Endothelial cell of umbilical vein (primary cell): ENCODE data around the gene SVIL. TPM values are rescaled to one million over a fixed set of nuclear protein-coding genes. Genes with fewer than 3 reads are reported as not detected.
A peak's percentile ranks its signal among the peaks of the same experiment; 100 is the strongest.
"Not testable (repeated sequence)": the region's sequence is repeated elsewhere in the genome, so short reads cannot be mapped to it uniquely, and the experiment has no call there.

Source experiments
- BruUV-seq: library from RNA; stranded (reverse); fragments of 400-500 nt; replicated peaks from 2 replicates; lab custom pipeline; 2021; lab: Mats Ljungman, UMichigan
- CTCF ChIA-PET: fragments of 300-600, 350-600 bp; sonication (Branson Sonifier 250); formaldehyde crosslinking; loops from one replicate; lab custom pipeline; 2021; ENCODE audit warnings: antibody characterized with exemption, inconsistent platforms; lab: Charles Lee
- POLR2A ChIA-PET: fragments of 300-600, 350-600 bp; sonication (Branson Sonifier 250); formaldehyde crosslinking; loops from one replicate; lab custom pipeline; 2021; ENCODE audit warnings: antibody characterized with exemption, inconsistent platforms; lab: Charles Lee
- DNase-seq: peaks from one replicate; pipeline ENCODE4 v3.0.0-alpha.2; 2011; ENCODE audit warnings: low read depth, low spot score
- FAIRE-seq: peaks from 2 replicates; lab custom pipeline; 2011; peaks lifted over from hg19 to GRCh38; lab: Jason Lieb, UNC
- H2AFZ ChIP-seq: 2 replicates; pipeline ENCODE4 v1.6.0; 2012; ENCODE audit warnings: low read depth, low read length, control low read depth, inconsistent platforms
- H3K27ac ChIP-seq: 2 replicates; pipeline ENCODE4 v1.5.1; 2011; ENCODE audit warnings: low read depth, mild to moderate bottlenecking, control low read depth, low read length, moderate library complexity; ENCODE audit not compliant: insufficient read depth
- H3K27me3 ChIP-seq, 2 experiments: 2 replicates each; pipeline versions ENCODE4 v1.6.0 to v1.6.1; 2011; ENCODE audit warnings: low read length in 2 of 2, mixed read lengths in 1 of 2; ENCODE audit not compliant: control insufficient read depth in 2 of 2, insufficient read depth in 2 of 2
- H3K36me3 ChIP-seq, 2 experiments: 2 replicates in 1 of 2; 3 replicates in 1 of 2; pipeline ENCODE4 v1.5.1; 2011; ENCODE audit warnings: low read length in 2 of 2, mild to moderate bottlenecking in 1 of 2, moderate library complexity in 1 of 2; ENCODE audit not compliant: control insufficient read depth in 2 of 2, insufficient read depth in 2 of 2; ENCODE audit errors: extremely low read depth in 1 of 2
- H3K4me1 ChIP-seq: 3 replicates; pipeline ENCODE4 v1.5.1; 2011; ENCODE audit warnings: mild to moderate bottlenecking, low read length; ENCODE audit not compliant: control insufficient read depth, insufficient read depth; ENCODE audit errors: extremely low read depth
- H3K4me2 ChIP-seq: 2 replicates; pipeline ENCODE4 v1.6.1; 2011; ENCODE audit warnings: low read length, control low read depth, mixed read lengths; ENCODE audit not compliant: insufficient read depth
- H3K4me3 ChIP-seq, 3 experiments: fragments of 200-600 bp in 1 of 3; sonication (generic), shearing (Covaris generic) in 1 of 3; replicated peaks in 1 of 3; 2 replicates each; pipeline ENCODE4 v1.5.1; 2011 to 2016; ENCODE audit warnings: control low read depth in 3 of 3, low read length in 3 of 3, mild to moderate bottlenecking in 2 of 3, inconsistent platforms in 1 of 3, low read depth in 1 of 3, moderate library complexity in 1 of 3; ENCODE audit not compliant: insufficient read depth in 1 of 3
- H3K79me2 ChIP-seq: 2 replicates; pipeline ENCODE4 v1.6.0; 2012; ENCODE audit warnings: low read length, inconsistent platforms; ENCODE audit not compliant: control insufficient read depth, insufficient read depth
- H3K9ac ChIP-seq: replicated peaks from 2 replicates; pipeline ENCODE3; 2011; ENCODE audit warnings: low read length, control low read depth; ENCODE audit not compliant: insufficient read depth; ENCODE audit errors: extremely low read depth
- H3K9me1 ChIP-seq: replicated peaks from 3 replicates; pipeline ENCODE4 v1.6.0; 2011; ENCODE audit warnings: mild to moderate bottlenecking, low read length; ENCODE audit not compliant: control insufficient read depth, insufficient read depth; ENCODE audit errors: extremely low read depth
- H3K9me3 ChIP-seq: replicated peaks from 2 replicates; pipeline ENCODE4 v1.5.1; 2012; ENCODE audit warnings: low read length, inconsistent platforms; ENCODE audit not compliant: control insufficient read depth, insufficient read depth
- H4K20me1 ChIP-seq: replicated peaks from 2 replicates; pipeline ENCODE3; 2011; ENCODE audit warnings: mild to moderate bottlenecking, low read length; ENCODE audit not compliant: control insufficient read depth, insufficient read depth; ENCODE audit errors: extremely low read depth
- CTCF ChIP-seq, 2 donors: IDR thresholded peaks; 1 replicate in 1 of 2; 2 replicates in 1 of 2; pipeline ENCODE4 v1.5.1; 2011; ENCODE audit warnings: low read length in 2 of 2, mild to moderate bottlenecking in 2 of 2, moderate library complexity in 2 of 2, control low read depth in 1 of 2, inconsistent platforms in 1 of 2, low read depth in 1 of 2; ENCODE audit not compliant: insufficient read depth in 1 of 2; ENCODE audit errors: extremely low read depth in 1 of 2
- EZH2 ChIP-seq: IDR thresholded peaks from 2 replicates; pipeline ENCODE4 v1.6.1; 2012; ENCODE audit warnings: borderline replicate concordance, low read depth, mild to moderate bottlenecking, moderate library complexity, low read length, inconsistent platforms; ENCODE audit not compliant: severe bottlenecking
- FOS ChIP-seq: IDR thresholded peaks from 2 replicates; pipeline ENCODE4 v1.6.1; 2011; ENCODE audit warnings: mild to moderate bottlenecking, low read length, moderate library complexity, borderline replicate concordance; ENCODE audit not compliant: insufficient read depth
- GATA2 ChIP-seq: IDR thresholded peaks from 2 replicates; pipeline ENCODE4 v1.7.0; 2011; ENCODE audit warnings: low read depth, mild to moderate bottlenecking, moderate library complexity, mixed read lengths, low read length; ENCODE audit not compliant: insufficient read length, insufficient read depth
- JUN ChIP-seq: IDR thresholded peaks from 2 replicates; pipeline ENCODE4 v1.6.1; 2011; ENCODE audit warnings: borderline replicate concordance, low read depth; ENCODE audit not compliant: insufficient read length, insufficient read depth
- MAX ChIP-seq: IDR thresholded peaks from 2 replicates; pipeline ENCODE4 v1.6.1; 2011; ENCODE audit not compliant: insufficient read depth, insufficient read length
- MYC ChIP-seq: IDR thresholded peaks from one replicate; pipeline ENCODE4 v1.6.1; 2011; ENCODE audit warnings: mild to moderate bottlenecking, low read depth, low read length
- POLR2A ChIP-seq: IDR thresholded peaks from 2 replicates; pipeline ENCODE4 v1.6.1; 2012; ENCODE audit warnings: low read depth, mild to moderate bottlenecking, control low read depth, low read length
- POLR2AphosphoS5 ChIP-seq: IDR thresholded peaks from 2 replicates; pipeline ENCODE4 v1.6.1; 2012; ENCODE audit warnings: low read depth, mild to moderate bottlenecking, control low read depth, low read length, moderate library complexity; ENCODE audit not compliant: insufficient read depth
- dilution Hi-C: fragments of 300-500 bp; cut with MboI; formaldehyde crosslinking; loops from one replicate; pipeline ENCODE4 v1.15.0; 2019; ENCODE audit warnings: low sequenced_read_pairs; ENCODE audit not compliant: extremely low pct_ligation_motif_present
- intact Hi-C: fragments of 100-400 bp; cut with micrococcal nuclease; formaldehyde crosslinking; loops from one replicate; pipeline ENCODE4 v1.10.0; 2022
- polyA plus RNA-seq, 4 experiments: library from polyadenylated mRNA; depleted of rRNA in 3 of 4; stranded (reverse) in 3 of 4; unstranded in 1 of 4; fragments of >200 nt; gene quantifications; 2 replicates each; pipeline versions ENCODE4 v1.2.1 to v1.2.3, GENCODE V29; 2011 to 2012; ENCODE audit warnings: missing spikeins in 1 of 4
- total RNA-seq: library from RNA; stranded (reverse); gene quantifications from 2 replicates; pipeline ENCODE4 v1.2.3, GENCODE V29; 2021

The SVIL gene
- total and polyA plus RNA-seq, 2 donors (not counting 3 experiments of a cell fraction or from before 2014, with no cell fraction given): 22.6 to 70.7 TPM

GRCh38 chr10:29575098-29575455 lies 59.7 kb downstream of the SVIL start:
- H3K9me1 ChIP-seq: no peaks in the 10 kb centered on the region
- H4K20me1 ChIP-seq: no peaks in the 10 kb centered on the region
- H3K9me3 ChIP-seq: no peaks in the 10 kb centered on the region
- DNase-seq: no peak
- no peak overlapping the region for H3K9ac ChIP-seq
- ChIA-PET CTCF (interaction anchor here (1.0 kb wide), 1 partner anchor 40 kb away, joined by 3 read pairs; no protein-coding TSS in a partner anchor), POLR2A (no interaction called here)
- no peaks in the 10 kb centered on the region for H3K79me2 ChIP-seq
- TF ChIP-seq MAX: no peak
- no peak for TF ChIP-seq POLR2AphosphoS5
- no peak for TF ChIP-seq JUN
- TF ChIP-seq FOS: no peak
- TF ChIP-seq MYC: no peak
- TF ChIP-seq POLR2A: no peak
- TF ChIP-seq CTCF (IDR thresholded peaks at IDR 0.05; ENCODE audit: extremely low read depth in 1 of 2, insufficient read depth in 1 of 2, low read depth in 1 of 2, low read length in 2 of 2): no peak
- no peak for TF ChIP-seq GATA2
- TF ChIP-seq EZH2: no peak
- peaks cover 5% of the 10 kb centered on the region for H3K4me1 ChIP-seq
- dilution Hi-C loops: no loop called here
- FAIRE-seq: no peak
- BruUV-seq: no TSS peak
- H3K36me3 ChIP-seq: peaks cover 0 to 2% of the 10 kb centered on the region in 2 experiments
- H3K27me3 ChIP-seq: no peaks in the 10 kb centered on the region
- H3K4me2 ChIP-seq: no peak overlapping the region
- no peak overlapping the region for H3K4me3 ChIP-seq
- intact Hi-C loops: no loop called here
- no peak overlapping the region for H2AFZ ChIP-seq
- no peak overlapping the region for H3K27ac ChIP-seq

- intact Hi-C loops, dilution Hi-C loops, H3K79me2 ChIP-seq, H3K9me3 ChIP-seq, H3K9ac ChIP-seq, H4K20me1 ChIP-seq, H3K4me2 ChIP-seq, H3K9me1 ChIP-seq, H3K4me1 ChIP-seq, DNase-seq, H2AFZ ChIP-seq, CTCF ChIA-PET, BruUV-seq, POLR2A ChIA-PET, H3K36me3 ChIP-seq, H3K27me3 ChIP-seq, H3K4me3 ChIP-seq, H3K27ac ChIP-seq: not testable (repeated sequence)
- FAIRE-seq: peak; percentile 78
These were observed 60.3 kb downstream of the SVIL start for GRCh38 chr10:29574212-29575097.
